Cardiac muscle cell (in vitro differentiated cells and primary cell): ENCODE results near the gene KCNAB2. TPM values are rescaled to one million over a fixed set of nuclear protein-coding genes. Genes with fewer than 3 reads are reported as not detected.

Experiments
- DNase-seq, 2 donors: peaks; one replicate each; pipeline versions ENCODE4 v3.0.0 to v3.0.0-alpha.2; 2010 to 2017; ENCODE audit warnings: low read depth in 1 of 2, low spot score in 1 of 2
- H3K27ac ChIP-seq: fragments of 200-600 bp; sonication (generic); 2 replicates; pipeline ENCODE4 v1.5.1; 2016
- H3K27me3 ChIP-seq: fragments of 200-600 bp; sonication (generic); 2 replicates; pipeline ENCODE4 v1.6.0; 2016; ENCODE audit warnings: control low read depth
- H3K36me3 ChIP-seq: fragments of 200-600 bp; sonication (generic); 2 replicates; pipeline ENCODE4 v1.5.1; 2016; ENCODE audit warnings: control low read depth
- H3K4me1 ChIP-seq: fragments of 200-600 bp; sonication (generic); 2 replicates; pipeline ENCODE4 v1.8.1; 2017; ENCODE audit warnings: low read depth, mild to moderate bottlenecking, mixed run types
- H3K4me3 ChIP-seq: fragments of 200-600 bp; sonication (generic); 2 replicates; pipeline ENCODE4 v1.5.1; 2016; ENCODE audit warnings: mild to moderate bottlenecking
- H3K9me3 ChIP-seq: fragments of 200-600 bp; sonication (generic); 2 replicates; pipeline ENCODE4 v1.5.1; 2017; ENCODE audit warnings: low read depth, mild to moderate bottlenecking, control low read depth
- polyA plus RNA-seq: library from polyadenylated mRNA; unstranded; fragments of >200 nt; fragmentation: Nextera tagmentation; extraction: Ambion mirVana; gene quantifications from 2 replicates; pipeline ENCODE4 v1.2.1, GENCODE V29; 2016
- total RNA-seq: library from RNA; depleted of rRNA; stranded (reverse); fragments of >200 nt; gene quantifications from 2 replicates; pipeline ENCODE4 v1.2.3, GENCODE V29; 2016
- TF ChIP-seq, protein P1 (sequence below): IDR thresholded peaks from 2 replicates; pipeline ENCODE4 v1.5.1; 2012; ENCODE audit warnings: low read depth, mild to moderate bottlenecking, low read length

The KCNAB2 gene
- total and polyA plus RNA-seq, 2 experiments from 2014 or later: 5.5 to 10.8 TPM

DNA sequence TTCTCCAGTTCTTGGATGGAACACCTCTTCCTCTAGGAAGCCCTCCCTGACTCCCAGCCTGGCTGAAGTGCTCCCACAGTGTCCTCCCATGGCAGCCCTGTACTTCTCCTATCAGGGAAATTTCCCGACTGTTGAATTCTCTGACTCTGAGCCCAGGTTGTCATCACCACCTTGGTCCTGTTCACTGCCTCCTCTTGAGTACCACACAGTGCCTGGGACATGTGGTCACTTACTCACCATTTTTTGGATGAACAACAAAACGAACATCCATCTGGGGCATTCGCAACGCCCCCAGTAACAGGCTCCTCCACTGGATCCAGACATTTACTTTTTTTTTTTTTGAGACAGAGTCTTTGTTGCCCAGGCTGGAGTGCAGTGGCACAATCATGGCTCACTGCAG is 97.0 kb downstream of the KCNAB2 start:
- Histone ChIP-seq H3K4me3 (no peak overlapping the region), H3K9me3 (no peaks in the 10 kb centered on the region), H3K27me3 (peaks cover 22% of the 10 kb centered on the region), H3K4me1 (no peaks in the 10 kb centered on the region), H3K36me3 (no peaks in the 10 kb centered on the region), H3K27ac (no peak overlapping the region)
- TF ChIP-seq, protein P1, sequence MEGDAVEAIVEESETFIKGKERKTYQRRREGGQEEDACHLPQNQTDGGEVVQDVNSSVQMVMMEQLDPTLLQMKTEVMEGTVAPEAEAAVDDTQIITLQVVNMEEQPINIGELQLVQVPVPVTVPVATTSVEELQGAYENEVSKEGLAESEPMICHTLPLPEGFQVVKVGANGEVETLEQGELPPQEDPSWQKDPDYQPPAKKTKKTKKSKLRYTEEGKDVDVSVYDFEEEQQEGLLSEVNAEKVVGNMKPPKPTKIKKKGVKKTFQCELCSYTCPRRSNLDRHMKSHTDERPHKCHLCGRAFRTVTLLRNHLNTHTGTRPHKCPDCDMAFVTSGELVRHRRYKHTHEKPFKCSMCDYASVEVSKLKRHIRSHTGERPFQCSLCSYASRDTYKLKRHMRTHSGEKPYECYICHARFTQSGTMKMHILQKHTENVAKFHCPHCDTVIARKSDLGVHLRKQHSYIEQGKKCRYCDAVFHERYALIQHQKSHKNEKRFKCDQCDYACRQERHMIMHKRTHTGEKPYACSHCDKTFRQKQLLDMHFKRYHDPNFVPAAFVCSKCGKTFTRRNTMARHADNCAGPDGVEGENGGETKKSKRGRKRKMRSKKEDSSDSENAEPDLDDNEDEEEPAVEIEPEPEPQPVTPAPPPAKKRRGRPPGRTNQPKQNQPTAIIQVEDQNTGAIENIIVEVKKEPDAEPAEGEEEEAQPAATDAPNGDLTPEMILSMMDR: no peak
- DNase-seq: no peak

DNA sequence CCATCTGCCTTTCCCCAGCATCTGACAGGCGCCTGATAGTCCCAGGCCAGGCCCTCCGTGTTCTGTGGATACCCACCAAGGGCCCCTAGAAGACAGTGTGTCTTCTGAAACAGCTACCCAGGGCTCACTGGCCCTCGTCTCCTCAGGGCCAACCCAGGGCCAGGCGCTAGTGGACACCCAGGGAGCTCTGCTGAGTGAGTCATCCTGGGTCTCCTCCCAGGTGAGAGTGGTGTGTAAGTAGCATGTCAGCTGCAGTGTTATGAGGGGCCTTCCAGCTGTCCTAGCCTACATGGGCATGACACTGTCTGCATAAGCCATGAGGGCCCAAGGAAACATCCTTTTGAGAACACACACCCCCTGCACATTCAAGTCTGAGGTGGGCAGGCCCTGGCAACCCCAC is 97.7 kb downstream of the KCNAB2 start:
- Histone ChIP-seq H3K27me3 (peaks cover 28% of the 10 kb centered on the region), H3K9me3 (no peaks in the 10 kb centered on the region), H3K36me3 (no peaks in the 10 kb centered on the region), H3K27ac (no peak overlapping the region), H3K4me3 (no peak overlapping the region), H3K4me1 (no peaks in the 10 kb centered on the region)
- TF ChIP-seq, protein P1: no peak
- DNase-seq: no peak

DNA sequence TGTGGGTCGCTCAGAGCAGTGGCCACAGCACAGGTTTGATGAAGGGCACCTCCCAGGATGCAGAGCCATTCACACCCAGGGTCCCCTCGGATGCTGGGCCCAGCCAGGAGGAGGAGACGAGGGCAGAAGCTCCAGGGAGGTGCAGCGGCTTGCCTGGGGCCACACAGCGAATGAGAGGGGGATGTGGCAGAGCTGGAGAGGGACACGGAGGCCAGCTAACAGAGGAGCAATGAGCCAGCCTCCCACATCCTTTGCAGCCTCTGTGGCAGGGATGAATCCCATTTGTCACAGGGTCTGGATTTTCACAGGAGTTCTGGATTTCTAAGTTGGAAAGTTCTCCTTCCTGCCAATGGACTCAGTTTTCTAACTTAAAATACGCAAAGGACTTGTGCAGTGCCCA is 98.5 kb downstream of the KCNAB2 start:
- Histone ChIP-seq H3K36me3 (no peaks in the 10 kb centered on the region), H3K4me3 (no peak overlapping the region), H3K27me3 (peaks cover 36% of the 10 kb centered on the region), H3K4me1 (no peaks in the 10 kb centered on the region), H3K27ac (no peak overlapping the region), H3K9me3 (no peaks in the 10 kb centered on the region)
- no peak for DNase-seq
- TF ChIP-seq, protein P1: no peak

DNA sequence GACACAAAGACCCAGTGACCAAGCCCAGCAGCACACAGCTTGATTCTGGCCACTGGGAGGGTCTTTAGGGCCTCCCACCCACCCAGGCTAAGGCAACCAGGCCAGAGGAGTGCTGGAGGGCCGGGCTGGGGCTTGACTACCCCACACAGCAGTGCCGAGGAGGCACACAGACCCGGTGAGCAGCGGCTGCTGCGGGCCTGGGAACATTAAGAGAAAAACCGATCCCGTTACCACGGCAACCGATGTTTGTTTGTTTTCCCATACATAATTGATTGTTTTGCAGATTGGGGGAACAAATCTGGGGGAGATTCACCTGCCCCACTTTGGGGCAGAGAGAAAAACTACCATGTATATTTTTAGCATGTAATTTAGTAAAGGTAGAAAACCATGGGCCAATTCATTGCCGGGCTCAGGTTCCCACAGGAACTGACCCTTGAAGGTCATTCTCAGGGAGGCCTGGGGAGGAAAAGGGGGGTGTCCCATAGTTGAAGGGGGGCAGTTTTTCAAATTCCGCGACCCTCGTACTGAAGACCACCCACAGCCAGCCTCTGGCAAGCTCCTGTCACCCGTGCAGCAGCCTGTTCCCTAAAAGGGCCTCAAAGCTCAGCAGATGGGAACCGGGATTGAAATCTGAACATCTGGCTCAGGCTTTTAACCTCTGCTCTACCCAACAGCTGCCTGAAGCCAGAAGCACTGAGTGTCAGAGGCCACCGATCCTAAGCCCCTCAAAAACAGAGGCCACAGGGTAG is 99.1 kb downstream of the KCNAB2 start:
- H3K9me3 ChIP-seq: no peaks in the 10 kb centered on the region
- H3K27me3 ChIP-seq: peaks cover 41% of the 10 kb centered on the region
- H3K4me1 ChIP-seq: no peaks in the 10 kb centered on the region
- no peak for DNase-seq
- H3K27ac ChIP-seq: no peak overlapping the region
- H3K4me3 ChIP-seq: no peak overlapping the region
- no peaks in the 10 kb centered on the region for H3K36me3 ChIP-seq
- TF ChIP-seq, protein P1: no peak

DNA sequence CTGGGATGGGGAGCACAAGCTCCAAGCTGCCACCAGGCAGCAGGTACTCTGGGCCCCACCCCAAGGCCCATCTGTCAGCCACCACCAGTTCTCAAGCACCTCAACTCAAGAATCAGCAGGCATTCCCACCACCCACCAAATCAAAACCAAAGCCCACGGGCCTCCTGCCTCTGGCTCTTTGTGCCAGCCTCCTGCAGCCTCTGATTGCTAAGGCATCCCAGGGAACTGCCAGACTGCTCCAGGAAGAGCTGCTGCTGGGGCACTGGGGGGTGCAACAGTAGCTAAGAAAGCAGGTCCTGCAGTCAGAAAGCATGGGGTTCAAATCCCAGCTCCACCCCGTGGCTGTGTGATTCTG is 99.7 kb downstream of the KCNAB2 start:
- H3K4me1 ChIP-seq: no peaks in the 10 kb centered on the region
- TF ChIP-seq, protein P1: no peak
- H3K27ac ChIP-seq: no peak overlapping the region
- peaks cover 41% of the 10 kb centered on the region for H3K27me3 ChIP-seq
- no peak for DNase-seq
- H3K4me3 ChIP-seq: no peak overlapping the region
- no peaks in the 10 kb centered on the region for H3K36me3 ChIP-seq
- H3K9me3 ChIP-seq: no peaks in the 10 kb centered on the region
